ENCODE data around the gene PRUNE2.

Gene PRUNE2

DNA sequence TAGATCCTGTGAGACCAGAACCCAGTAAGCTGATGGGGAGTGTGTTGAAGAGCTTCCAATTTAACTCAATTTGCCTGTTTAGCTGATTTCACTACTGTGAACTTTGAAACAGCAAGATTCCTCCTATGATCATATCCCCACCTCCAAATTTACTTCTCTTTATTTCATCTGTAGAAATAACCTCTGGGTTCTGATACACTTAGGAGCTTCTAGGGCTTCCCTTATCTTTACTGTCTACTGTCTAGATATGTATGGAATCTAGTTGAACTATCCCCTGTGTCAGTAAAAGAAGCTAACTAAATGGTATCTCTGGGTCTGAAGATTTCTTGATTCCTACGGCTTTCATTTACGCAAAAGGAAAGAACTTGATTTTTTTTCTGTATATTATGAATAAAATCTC lies 330.2 kb downstream of the PRUNE2 start:
- no peak for TF ChIP-seq CTCF (conservative IDR thresholded peaks at IDR 0.05; ENCODE audit: control insufficient read depth, insufficient read depth, low read depth, low read length)
- H3K4me3 ChIP-seq (ENCODE audit: control insufficient read depth, low read depth, low read length) = no peak overlapping the region
- DNase-seq (ENCODE audit: low read depth) = no peak

GRCh38 chr9:76573905-76574760 lies 331.8 kb downstream of the PRUNE2 start:
- no peak overlapping the region for H3K4me3 ChIP-seq (ENCODE audit: control insufficient read depth, low read depth, low read length)
- DNase-seq (ENCODE audit: low read depth) = peak; percentile 49
- no peak for TF ChIP-seq CTCF (conservative IDR thresholded peaks at IDR 0.05; ENCODE audit: control insufficient read depth, insufficient read depth, low read depth, low read length)

- no peak overlapping the region for H3K4me3 ChIP-seq (ENCODE audit: control insufficient read depth, low read depth, low read length)
- no peak for TF ChIP-seq CTCF (conservative IDR thresholded peaks at IDR 0.05; ENCODE audit: control insufficient read depth, insufficient read depth, low read depth, low read length)
- DNase-seq (ENCODE audit: low read depth) = no peak
Observed at GRCh38 chr9:76573408-76573807, 332.5 kb downstream of the PRUNE2 start.

GRCh38 chr9:76572151-76572550 lies 333.8 kb downstream of the PRUNE2 start:
- H3K4me3 ChIP-seq (ENCODE audit: control insufficient read depth, low read depth, low read length) = no peak overlapping the region
- DNase-seq (ENCODE audit: low read depth) = no peak
- no peak for TF ChIP-seq CTCF (conservative IDR thresholded peaks at IDR 0.05; ENCODE audit: control insufficient read depth, insufficient read depth, low read depth, low read length)

DNA sequence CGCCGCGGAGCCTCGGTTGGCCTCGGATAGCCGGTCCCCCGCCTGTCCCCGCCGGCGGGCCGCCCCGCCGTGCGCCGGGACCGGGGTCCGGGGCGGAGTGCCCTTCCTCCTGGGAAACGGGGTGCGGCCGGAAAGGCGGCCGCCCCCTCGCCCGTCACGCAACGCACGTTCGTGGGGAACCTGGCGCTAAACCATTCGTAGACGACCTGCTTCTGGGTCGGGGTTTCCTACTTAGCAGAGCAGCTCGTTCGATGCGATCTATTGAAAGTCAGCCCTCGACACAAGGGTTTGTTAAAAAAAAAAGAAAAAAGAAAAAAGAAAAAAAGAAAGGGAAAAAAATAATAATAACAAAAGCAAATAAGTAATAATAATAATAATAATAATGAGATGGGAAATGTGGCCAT lies 334.2 kb downstream of the PRUNE2 start:
- DNase-seq (ENCODE audit: low read depth) = no peak
- H3K4me3 ChIP-seq (ENCODE audit: control insufficient read depth, low read depth, low read length) = peak overlapping the region; percentile 40
- TF ChIP-seq CTCF (conservative IDR thresholded peaks at IDR 0.05; ENCODE audit: control insufficient read depth, insufficient read depth, low read depth, low read length) = no peak

DNA sequence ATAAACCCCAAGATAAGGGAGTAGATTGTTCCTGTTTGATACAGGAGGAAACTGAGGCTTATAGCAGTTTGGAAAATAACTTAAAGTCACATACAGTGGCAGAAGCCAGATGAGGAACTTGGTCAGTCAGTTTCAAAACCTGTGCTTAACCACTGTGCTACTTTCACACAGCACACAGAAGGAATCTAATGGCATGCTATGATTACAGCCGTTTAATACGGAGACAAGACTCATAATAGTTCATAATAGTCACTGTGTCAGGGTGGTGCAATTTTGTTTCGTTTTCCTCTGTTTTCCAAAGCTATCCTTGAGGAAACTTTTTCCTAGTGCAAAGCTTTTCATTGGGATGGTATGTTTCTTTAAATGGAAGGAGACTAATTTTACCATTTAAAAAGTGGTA lies 334.6 kb downstream of the PRUNE2 start:
- peak overlapping the region; percentile 40 for H3K4me3 ChIP-seq (ENCODE audit: control insufficient read depth, low read depth, low read length)
- no peak for TF ChIP-seq CTCF (conservative IDR thresholded peaks at IDR 0.05; ENCODE audit: control insufficient read depth, insufficient read depth, low read depth, low read length)
- peak; percentile 45 for DNase-seq (ENCODE audit: low read depth)

Data from fibroblast of mammary gland (primary cell).